GM21786 (cell line): Measurements from ENCODE around the gene CLEC6A.
"Not testable (repeated sequence)": the region's sequence is repeated elsewhere in the genome, so short reads cannot be mapped to it uniquely, and the experiment has no call there.

Experiments used
- ATAC-seq: cut with Tn5 transposase; IDR thresholded peaks from one replicate; pipeline ENCODE4 v1.9.1; 2021; ENCODE audit not compliant: unreplicated experiment

Gene CLEC6A

DNA sequence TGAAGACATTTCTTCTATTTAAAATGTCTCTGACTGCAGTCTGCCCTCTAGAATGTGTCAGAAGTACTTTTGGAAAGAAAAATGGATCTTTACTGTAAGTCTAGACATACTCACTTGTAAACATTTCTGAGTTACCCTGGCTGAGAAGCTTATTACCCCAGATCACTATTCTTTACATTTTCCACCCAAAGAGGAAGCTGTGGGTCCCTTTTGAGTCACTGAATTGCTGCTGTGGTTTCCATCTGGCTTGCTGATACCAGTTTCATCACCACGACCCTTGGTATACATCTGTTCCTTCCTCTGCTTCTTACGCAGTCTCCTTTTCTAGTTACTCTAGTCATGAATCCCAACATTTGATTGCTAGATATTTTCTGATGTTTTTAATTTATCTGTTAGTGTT is 37.3 kb downstream of the CLEC6A start:
- peak; percentile 100 for ATAC-seq

GRCh38 chr12:8495671-8496070 is 39.9 kb downstream of the CLEC6A start:
- ATAC-seq, result not testable (repeated sequence)

- not testable (repeated sequence) for ATAC-seq
Measured at GRCh38 chr12:8496074-8496473, 40.3 kb downstream of the CLEC6A start.

GRCh38 chr12:8499616-8500015 is 43.9 kb downstream of the CLEC6A start:
- ATAC-seq, result no peak

DNA sequence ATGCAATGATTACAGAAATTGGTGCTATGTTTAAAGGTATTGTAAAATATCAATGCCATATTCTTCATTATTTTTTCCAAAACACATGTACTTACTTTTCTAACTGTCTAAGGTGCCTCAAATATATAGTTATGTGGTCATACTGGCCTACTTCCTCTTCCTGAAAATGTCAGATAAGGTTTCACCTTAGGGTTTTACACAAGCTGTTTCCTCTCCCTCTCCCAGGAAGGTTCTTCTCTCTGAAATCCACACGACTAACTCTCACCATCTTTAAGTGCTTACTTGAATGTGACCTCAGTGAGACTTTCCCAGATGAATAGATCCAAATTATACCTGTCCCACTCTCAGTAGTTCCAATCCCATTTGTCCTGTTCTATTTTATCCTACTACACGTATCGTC is 46.0 kb downstream of the CLEC6A start:
- ATAC-seq, result no peak

DNA sequence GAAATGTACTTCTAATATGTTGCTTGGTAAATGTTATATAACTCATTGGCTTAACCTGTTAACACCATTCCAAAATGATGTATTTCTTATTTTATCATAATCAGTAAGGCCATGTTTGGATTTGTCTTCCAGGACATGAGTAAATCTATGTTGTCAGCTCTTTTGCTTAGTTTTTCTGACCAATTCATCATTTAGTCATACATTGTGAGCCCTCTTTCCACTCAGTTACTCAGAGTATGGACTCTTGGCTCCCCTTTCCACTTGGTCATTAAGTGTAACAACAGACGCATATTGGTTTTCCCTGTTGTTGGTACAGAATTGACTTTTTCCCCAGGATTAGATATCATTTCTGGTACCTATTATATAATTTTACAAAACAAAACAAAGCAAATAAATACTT is 48.6 kb downstream of the CLEC6A start:
- ATAC-seq, result no peak

GRCh38 chr12:8507596-8507995 is 51.8 kb downstream of the CLEC6A start:
- ATAC-seq, result no peak

DNA sequence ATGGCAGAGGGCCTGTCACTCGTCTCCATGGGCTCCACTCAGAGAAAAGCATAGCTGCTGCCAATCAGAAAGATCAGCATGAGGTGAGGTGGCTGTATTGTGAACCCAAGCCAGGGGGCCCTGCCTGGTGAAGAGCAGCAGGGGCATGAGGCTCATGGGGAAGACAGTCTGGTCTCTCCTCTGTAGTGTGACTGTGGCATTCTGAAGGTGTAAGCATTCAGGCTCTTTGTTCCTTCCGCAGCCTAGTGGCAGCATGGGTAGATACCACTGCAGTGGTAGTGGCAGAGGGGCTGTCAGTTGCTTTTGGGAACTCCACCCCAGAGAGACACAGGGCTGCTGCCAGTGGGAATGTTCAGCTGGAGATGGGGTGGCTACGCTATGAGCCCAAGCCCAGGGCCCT is 52.5 kb downstream of the CLEC6A start:
- no peak for ATAC-seq

DNA sequence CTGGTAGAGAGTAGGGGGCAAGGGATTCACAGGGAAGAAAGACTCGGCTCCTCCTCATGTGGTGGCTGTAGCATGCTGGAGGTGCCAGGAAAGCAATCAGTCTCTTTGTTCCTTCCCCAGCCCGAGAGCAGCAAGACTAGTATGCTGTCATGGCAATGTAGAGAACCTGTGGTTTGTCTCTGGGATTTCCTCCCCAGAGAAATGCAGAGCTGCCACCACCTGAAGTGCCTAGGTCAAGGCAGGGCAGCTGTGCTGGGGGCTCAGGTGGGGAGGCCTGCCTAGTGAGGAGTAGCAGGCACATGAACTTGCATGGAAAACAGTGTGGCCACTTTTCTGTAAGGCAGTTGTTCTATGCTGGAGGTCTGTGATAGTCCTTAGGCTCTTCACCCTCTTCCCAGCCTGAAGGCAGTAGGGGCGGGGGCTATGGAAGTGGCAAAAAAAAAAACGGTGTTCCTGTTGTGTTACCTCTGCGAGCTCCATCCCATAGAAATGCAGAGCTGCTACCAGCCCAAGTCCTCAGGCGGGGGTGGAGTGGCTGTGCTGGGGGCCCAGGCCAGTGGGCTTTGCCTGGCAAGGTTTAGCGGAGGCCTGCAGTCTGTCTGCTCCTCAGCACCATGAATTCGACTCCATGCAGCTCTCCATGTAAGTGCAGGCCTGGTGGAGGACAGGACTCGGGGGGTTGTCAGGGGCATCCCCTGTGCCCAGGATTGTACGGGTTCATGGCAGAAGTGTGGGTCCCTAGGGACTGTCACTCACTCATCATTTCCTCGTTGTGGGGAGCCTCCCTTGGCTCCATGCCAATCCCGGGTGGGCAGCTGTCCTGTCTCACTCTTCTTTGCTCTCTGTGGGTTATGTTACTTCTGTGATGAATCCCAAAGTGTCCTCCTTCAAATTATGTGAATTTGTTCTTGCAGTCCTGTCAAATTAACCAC is 53.4 kb downstream of the CLEC6A start:
- ATAC-seq, result no peak

DNA sequence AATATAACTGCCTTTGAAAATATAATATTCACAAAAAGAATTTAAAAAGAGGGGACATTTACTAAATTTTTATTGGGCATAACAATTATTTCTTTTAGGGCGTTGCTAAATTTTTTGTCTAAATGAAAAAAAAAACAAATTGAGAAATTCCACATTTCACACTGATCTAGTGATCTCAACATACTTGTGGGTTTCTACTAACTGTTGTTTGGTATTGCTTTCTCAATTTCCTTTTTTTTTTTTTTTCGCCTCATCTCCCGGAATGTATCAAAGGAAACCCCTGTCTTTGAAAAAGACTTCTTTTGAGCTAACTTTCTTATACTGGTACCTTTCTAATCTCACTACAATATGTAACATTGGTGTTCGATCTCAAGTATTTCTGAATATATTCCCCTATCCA is 57.5 kb downstream of the CLEC6A start, which contains the start of gene CLEC4D:
Gene CLEC4D (plus strand): TSS at position 248 of the 400 bp plus-strand sequence. CDS start 230 bp downstream, outside the sequence.
- no peak for ATAC-seq

DNA sequence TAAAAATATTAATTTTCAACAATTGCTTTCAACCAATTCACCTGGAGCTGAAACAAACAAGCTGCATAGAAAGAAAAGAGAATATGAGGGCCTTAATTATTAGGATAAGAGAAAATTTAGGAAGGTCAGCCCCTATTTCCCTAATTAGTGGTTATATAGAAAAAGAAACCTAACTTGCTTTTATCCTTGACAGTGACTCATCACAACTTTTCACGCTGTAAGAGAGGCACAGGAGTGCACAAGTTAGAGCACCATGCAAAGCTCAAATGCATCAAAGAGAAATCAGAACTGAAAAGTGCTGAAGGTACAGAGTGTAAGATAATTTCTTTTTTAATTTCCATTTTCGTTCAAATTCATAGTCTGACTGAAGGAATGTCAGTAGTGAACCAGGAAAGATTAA is 62.2 kb downstream of the CLEC6A start:
- no peak for ATAC-seq

GRCh38 chr12:8519171-8519570 is 63.4 kb downstream of the CLEC6A start:
- no peak for ATAC-seq

DNA sequence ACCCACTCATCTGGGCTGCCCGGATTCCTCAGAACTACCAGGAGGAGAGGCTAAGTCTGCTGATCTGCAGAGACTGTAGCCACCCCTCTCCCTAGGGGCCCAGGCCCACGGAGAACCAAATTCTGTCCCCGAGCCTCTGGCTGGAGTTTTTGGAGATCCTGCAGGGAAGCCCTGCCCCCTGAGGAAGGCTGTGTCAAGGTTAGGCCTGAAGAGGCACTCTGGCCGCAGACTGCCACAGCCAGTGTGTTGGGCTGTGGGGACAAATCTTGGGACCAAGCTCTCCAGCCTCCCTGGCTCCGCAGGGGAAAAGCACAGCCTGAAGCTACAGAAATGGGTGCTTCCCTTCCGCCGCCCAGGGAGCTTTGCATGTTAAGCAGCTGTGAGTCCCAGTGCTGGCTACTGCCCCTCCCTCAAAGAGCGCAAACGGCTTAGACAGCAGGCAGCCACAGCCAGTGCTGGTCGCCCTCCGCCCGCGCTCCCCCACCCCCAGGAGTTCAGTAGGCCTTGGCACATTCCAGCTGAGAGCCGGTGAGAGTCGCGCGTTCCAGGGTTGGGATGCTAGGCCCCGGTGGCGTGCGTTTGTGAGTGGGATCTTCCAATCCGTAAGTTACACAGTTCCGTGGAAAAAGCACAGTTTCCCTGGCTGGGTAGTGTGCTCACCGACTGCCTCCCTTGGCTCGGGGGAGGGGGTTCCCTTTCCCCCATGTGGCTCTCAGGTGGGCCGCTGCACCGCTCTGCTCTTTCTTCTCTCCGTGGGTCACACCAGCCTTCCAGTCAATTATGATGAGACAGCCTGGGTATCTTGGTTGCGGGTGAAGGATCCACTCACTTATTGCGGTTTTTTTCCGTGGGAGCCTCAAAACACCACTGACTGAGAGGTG is 71.7 kb downstream of the CLEC6A start:
- ATAC-seq, result no peak
